ENCODE measurements around the gene IBA57.
"Not testable (repeated sequence)": the region's sequence is repeated elsewhere in the genome, so short reads cannot be mapped to it uniquely, and the experiment has no call there.

The IBA57 gene

DNA sequence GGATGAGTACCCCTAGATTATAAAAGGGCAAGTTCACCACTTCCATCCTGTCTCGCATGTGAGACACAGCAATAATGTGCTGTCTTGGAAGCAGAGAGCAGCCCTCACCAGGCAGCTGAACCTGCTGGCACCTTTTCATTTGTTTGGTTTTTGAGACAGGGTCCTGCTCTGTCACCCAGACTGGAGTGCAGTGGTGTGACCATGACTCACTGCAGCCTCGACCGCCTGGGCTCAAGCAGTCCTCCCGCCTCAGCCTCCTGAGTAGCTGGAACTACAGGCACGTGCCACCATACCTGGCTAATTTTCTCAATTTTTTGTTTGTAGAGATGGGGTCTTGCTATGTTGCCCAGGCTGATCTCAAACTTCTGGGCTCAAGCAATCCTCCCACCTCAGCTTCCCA is 62.5 kb downstream of the IBA57 start:
- H3K27ac Mint-ChIP-seq, H3K9me3 Mint-ChIP-seq: not testable (repeated sequence)
- H3K36me3 Mint-ChIP-seq: peaks cover 42% of the 10 kb centered on the region

DNA sequence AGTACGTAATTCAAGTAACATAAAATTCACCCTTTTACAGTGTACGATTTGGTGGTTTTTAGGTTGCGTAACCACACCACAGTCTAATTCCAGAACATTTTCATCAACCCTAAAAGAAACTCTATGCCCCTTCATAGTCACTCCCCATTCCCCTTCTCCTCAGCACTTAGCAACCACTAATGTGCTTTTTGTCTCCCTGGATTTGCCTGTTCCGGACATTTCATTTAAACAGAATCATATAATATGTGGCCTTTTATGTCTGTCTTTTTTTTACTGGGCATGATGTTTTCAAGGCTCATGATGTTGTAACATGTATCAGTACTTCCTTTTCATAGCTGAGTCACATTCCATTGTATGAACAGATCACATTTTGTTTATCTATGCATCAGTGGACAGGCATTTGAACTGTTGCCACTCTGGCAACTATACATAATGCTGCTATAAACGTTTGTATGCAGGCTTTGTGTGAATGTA is 63.0 kb downstream of the IBA57 start:
- H3K27ac Mint-ChIP-seq: no peak overlapping the region
- H3K27me3 Mint-ChIP-seq: no peaks in the 10 kb centered on the region
- H3K4me1 Mint-ChIP-seq: peaks cover 8% of the 10 kb centered on the region

More for the DNA sequence above, 62.5 kb downstream of the IBA57 start:
- H3K4me1 Mint-ChIP-seq, H3K27me3 Mint-ChIP-seq, H3K4me3 Mint-ChIP-seq: not testable (repeated sequence)

DNA sequence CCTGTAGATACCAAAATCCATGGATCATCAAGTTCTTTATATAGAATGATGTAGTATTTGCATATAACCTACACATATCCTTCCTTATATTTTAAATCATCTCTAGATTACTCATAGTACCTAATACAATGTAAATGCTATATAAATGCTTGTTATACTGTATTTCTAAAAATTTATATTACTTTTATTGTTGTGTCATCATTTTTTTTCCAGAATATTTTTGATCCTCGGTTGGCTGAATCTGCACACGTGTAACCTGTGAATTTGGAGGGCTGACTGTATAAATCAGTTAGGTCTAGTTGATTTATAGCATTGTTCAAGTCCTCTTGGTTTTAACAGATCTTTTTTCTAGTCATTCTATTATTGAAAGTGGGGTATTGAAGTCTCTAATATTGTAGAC is 65.6 kb downstream of the IBA57 start:
- no peak overlapping the region for H3K4me3 Mint-ChIP-seq
- peaks cover 52% of the 10 kb centered on the region for H3K36me3 Mint-ChIP-seq
- no peaks in the 10 kb centered on the region for H3K27me3 Mint-ChIP-seq
- H3K9me3 Mint-ChIP-seq: peaks cover 17% of the 10 kb centered on the region
- H3K27ac Mint-ChIP-seq: no peak overlapping the region
- H3K4me1 Mint-ChIP-seq: peaks cover 11% of the 10 kb centered on the region

More for the DNA sequence above, 63.0 kb downstream of the IBA57 start:
- Mint-ChIP-seq H3K36me3 (peaks cover 45% of the 10 kb centered on the region), H3K9me3 (peaks cover 10% of the 10 kb centered on the region), H3K4me3 (no peak overlapping the region)
